Stimulated activated CD4-positive, alpha-beta T cell treated with anti-CD3 and anti-CD28 coated beads, TNF-alpha, amount 100 ng/mL, for 24 hours (primary cell): ENCODE results near the gene PI4KA.

Source experiments
- DNase-seq, 3 experiments: peaks; one replicate each; pipeline ENCODE4 v3.0.0-alpha.2; 2020; ENCODE audit warnings: low read depth in 3 of 3

PI4KA gene

DNA sequence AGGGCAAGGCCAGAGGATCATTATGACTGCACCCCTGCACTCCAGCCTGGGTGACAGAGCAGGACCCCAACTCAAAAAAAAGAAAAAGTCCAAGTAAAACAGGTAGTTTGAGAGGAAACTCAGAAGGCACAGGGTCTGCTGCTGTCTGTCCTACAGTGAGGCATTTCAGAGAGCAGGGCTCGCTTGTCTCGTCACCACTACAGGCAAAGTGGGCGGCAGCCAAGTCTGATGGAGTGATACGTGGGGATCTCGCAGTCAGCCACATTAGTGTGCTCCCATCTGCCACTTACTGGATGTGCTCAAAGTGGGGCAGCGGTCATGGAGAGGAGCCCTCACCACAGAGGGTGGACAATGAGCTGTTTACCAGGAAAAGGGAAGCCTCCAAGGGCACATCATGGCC lies 42.1 kb downstream of the PI4KA start:
- no peak for DNase-seq

GRCh38 chr22:20815477-20816050 lies 43.0 kb downstream of the PI4KA start:
- no peak for DNase-seq

DNA sequence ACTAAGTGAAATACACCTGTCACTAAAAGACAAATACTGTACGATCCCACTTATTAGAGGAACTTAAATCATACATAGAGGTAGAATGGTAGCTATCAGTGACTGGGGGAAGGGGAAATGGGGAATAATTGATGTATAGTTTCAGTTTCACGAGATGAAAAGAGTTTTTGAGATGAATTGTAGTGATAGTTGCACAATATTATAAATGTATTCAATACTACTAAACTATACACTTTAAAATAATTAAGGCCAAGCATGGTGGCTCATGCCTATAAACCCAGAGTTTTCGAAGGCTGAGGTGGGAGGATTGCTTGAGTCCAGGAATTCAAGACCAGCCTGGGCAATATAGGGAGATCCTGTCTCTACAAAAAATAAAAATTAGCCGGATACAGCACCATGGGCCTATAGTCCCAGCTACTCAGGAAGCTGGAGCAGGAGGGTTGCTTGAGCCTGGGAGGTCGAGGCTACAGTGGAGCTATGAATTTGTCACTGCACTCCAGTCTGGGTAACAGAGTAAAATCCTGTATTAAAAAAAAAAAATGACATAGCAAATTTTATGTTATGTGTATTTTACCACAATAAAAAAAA lies 44.3 kb downstream of the PI4KA start:
- no peak for DNase-seq

DNA sequence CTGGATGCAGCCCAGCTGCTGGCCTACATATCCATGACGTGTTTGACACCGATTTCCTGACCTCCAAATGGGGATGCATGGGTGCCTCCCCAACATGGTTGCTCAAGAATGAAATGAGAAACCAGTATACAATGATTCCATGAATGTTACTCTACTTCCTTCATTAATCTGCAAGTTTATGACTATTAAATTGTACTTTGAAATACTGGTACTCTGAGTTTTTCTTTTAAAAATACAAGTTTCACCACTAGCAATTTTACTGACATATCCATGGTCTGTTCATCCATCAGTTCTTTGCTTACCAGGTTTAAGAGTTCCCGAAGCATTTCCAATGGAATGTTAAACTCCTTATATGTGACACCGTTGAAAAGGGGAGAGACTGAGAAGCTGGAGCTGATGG lies 45.6 kb downstream of the PI4KA start:
- no peak for DNase-seq

- DNase-seq = no peak
Measured at GRCh38 chr22:20811971-20812660, 46.5 kb downstream of the PI4KA start.

DNA sequence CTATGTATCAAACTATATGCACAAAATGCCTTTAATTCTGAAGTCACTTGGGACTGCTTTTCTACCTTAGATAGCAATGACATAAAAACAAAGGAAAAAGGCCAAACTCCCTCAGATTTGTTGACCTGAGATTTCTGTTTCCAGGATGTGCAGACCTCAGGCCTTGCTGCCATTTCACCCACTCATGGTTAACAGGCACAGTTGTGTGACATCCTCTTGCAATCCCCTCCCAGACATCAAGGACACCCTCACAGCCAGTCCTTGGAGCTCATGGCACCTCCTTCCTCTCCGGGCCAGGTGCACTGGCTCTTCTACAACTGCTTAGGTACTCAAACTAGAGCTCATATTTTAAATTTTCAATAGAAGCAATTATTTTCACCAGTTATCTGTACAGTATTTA lies 47.4 kb downstream of the PI4KA start:
- DNase-seq = no peak

GRCh38 chr22:20810645-20811044 lies 48.0 kb downstream of the PI4KA start:
- peak in 1 of 3 experiments; percentile 4 for DNase-seq

- no peak for DNase-seq
Measured at GRCh38 chr22:20809538-20810185, 48.9 kb downstream of the PI4KA start.

GRCh38 chr22:20808844-20809243 lies 49.8 kb downstream of the PI4KA start:
- DNase-seq = no peak

- DNase-seq = no peak
Measured at GRCh38 chr22:20807315-20807752, 51.3 kb downstream of the PI4KA start.

- DNase-seq = no peak
Measured at GRCh38 chr22:20805972-20806471, 52.6 kb downstream of the PI4KA start.

GRCh38 chr22:20804650-20805049 lies 54.0 kb downstream of the PI4KA start:
- DNase-seq = no peak

GRCh38 chr22:20803696-20804324 lies 54.8 kb downstream of the PI4KA start:
- peak in 1 of 3 experiments; percentile 19 for DNase-seq

DNA sequence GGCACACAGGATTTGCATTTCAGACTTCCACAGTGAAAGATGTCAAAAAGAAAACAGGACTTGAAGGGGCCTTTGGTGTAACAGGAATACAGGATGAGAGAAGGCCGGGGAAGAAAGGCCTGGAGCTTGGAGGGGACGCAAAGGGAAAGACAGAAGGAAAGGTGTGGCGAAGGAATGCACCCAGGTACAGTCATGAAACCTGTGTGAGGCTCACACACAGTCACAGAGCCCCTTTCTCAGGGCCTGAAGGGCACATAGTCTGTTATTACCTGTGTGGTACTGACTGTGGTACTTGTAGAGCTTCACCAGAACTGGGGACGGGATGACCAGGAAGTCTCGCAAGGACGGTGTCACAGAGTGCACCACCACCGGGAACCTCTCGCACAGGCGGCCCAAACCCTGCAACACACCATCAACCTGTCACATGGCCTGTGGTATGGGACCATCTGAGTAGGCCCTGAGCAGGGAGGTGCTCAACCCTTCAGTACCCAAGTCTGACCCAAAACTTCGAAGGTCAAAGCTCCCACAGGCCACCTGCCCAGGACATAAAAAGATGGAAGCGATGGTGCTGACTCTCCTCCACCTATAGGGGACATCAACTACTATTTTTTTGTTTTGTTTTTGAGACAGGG lies 55.6 kb downstream of the PI4KA start:
- DNase-seq = no peak

- no peak for DNase-seq
Measured at GRCh38 chr22:20802452-20802851, 56.2 kb downstream of the PI4KA start.

DNA sequence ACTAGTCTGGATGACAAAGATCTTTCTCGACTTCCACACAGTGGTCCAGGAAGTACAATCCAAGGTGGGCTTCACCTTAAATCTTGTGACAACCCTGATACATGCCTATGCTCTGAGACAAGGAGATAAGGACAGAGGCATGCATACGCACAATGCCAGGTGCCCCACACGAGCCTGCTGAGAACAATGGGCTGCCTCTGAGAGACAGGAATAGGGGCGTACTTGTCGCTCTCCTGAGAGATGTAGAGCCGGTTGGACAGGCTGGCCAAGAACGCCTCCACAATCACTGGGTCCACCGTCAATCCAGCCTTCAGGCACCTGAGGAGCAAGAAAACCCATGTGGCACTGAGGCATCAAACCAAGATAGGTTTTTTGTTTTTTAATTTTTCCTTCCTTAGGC lies 59.2 kb downstream of the PI4KA start:
- DNase-seq = no peak

DNA sequence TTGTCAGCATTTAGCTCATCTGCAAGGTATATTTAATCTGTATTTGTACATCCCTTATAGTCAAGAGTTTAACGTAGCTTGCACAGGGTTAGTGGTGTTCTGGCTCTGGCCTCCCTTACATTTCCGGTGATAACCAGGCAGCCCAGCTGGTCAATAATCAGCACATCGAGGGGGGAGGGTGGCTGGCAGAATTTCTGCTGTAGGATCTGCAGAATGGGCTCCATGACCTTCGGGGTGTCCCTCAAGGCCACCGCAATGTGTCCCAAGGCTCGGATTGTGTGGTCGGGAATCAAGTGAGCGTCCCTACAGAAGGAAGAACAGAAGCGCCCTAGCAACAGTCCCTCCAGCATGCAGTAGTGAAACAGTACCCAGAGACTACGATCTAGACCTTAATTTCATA lies 59.6 kb downstream of the PI4KA start:
- no peak for DNase-seq

DNA sequence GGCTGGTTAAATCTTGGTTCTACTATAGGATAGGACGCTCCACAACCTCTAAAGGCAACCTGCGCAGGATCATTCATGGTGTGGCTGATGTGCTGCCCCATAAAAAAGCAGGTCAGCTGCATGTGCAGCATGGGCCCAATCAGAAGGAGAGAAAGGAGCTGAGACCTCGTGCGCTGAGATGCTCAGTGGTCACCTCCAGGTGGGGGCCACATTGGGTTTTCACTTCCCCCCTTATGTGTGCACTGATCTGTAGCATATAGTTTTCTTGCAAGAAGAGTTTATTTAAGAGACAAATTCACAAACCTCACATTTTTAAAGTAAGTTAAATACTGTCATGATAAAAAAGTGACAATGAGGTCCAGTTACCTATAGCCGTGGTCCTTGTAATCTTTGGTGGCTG lies 60.4 kb downstream of the PI4KA start:
- no peak for DNase-seq

- DNase-seq = no peak
Measured at GRCh38 chr22:20796731-20797130, 61.9 kb downstream of the PI4KA start.

DNA sequence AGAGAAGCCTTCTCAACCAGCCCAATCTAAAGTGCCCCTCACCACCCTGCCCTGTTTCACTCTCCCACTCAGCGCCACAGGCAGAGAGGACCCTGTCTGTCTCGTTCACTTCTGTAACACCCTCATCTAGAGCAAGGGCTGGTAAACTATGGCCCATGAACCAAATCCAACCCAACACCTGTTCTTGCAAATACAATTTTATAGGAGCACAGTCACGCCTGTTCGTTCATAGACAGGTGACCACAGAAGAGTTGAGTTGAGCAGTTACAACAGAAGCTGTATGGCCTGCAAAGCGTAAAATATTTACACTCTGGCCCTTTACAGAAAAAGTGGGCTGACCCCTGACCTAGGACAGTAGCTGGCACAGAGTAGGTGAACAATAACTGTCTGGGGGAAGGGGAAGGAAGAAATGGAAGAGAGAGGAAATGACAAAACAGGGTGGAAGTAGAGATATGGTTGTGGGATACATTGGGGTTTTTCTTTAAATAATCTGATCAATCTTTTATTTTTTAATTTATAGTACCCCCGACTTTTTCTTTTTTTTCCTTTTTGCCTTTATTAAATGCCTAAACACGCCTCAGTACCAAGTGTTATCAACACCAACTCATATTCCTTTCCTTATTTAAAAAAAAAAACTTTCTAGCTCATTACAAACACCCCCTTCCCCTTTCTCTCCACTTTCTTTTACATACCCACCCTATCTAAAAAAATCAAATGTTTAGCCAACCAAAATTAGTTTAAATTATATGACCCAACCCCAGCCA lies 63.8 kb downstream of the PI4KA start:
- DNase-seq = no peak
